Neural cell (in vitro differentiated cells): ENCODE measurements around the gene HYLS1. TPM values are rescaled to one million over a fixed set of nuclear protein-coding genes. Genes with fewer than 3 reads are reported as not detected.

Experiments used
- H2AFZ ChIP-seq: fragments of 200-600, 300-800 bp; sonication (generic), shearing (Covaris generic); 2 replicates; pipeline ENCODE4 v1.6.0; 2014; ENCODE audit warnings: low read depth, mild to moderate bottlenecking, antibody characterized with exemption, low read length, moderate library complexity
- H3F3A ChIP-seq: fragments of 200-600 bp; shearing (Covaris generic); 2 replicates; pipeline ENCODE4 v1.6.1; 2016; ENCODE audit warnings: mild to moderate bottlenecking, moderate library complexity, mixed read lengths, antibody characterized with exemption, low read length; ENCODE audit not compliant: insufficient read depth, poor library complexity, severe bottlenecking
- H3K27ac ChIP-seq: fragments of 200-600, 300-800 bp; sonication (generic), shearing (Covaris generic); 2 replicates; pipeline ENCODE4 v1.5.1; 2014; ENCODE audit warnings: mild to moderate bottlenecking, low read length, moderate library complexity
- H3K27me3 ChIP-seq: fragments of 300-800, 200-600 bp; sonication (generic), shearing (Covaris generic); 2 replicates; pipeline ENCODE4 v1.6.0; 2014; ENCODE audit warnings: mild to moderate bottlenecking, low read depth, low read length, moderate library complexity; ENCODE audit not compliant: insufficient read depth
- H3K36me3 ChIP-seq: fragments of 300-800, 200-600 bp; sonication (generic), shearing (Covaris generic); 2 replicates; pipeline ENCODE4 v1.5.1; 2014; ENCODE audit warnings: mild to moderate bottlenecking, antibody characterized with exemption, low read length, moderate library complexity; ENCODE audit not compliant: insufficient read depth
- H3K4me2 ChIP-seq: fragments of 300-800, 200-600 bp; sonication (generic), shearing (Covaris generic); 2 replicates; pipeline ENCODE4 v1.6.0; 2014; ENCODE audit warnings: mild to moderate bottlenecking, low read length
- H3K4me3 ChIP-seq: fragments of 300-800, 200-600 bp; sonication (generic), shearing (Covaris generic); 2 replicates; pipeline ENCODE4 v1.5.1; 2014; ENCODE audit warnings: mild to moderate bottlenecking, low read length, moderate library complexity
- H3K79me2 ChIP-seq: fragments of 200-600 bp; shearing (Covaris generic); replicated peaks from 2 replicates; pipeline ENCODE4 v1.6.0; 2014; ENCODE audit warnings: mild to moderate bottlenecking, low read length, moderate library complexity; ENCODE audit not compliant: insufficient read depth
- H3K9ac ChIP-seq: fragments of 300-800, 200-600 bp; sonication (generic), shearing (Covaris generic); 2 replicates; pipeline ENCODE4 v1.6.1; 2016; ENCODE audit warnings: mild to moderate bottlenecking, low read length, mixed read lengths
- H3K9me2 ChIP-seq: fragments of 200-600 bp; shearing (Covaris generic); 2 replicates; pipeline ENCODE4 v1.6.1; 2016; ENCODE audit warnings: mild to moderate bottlenecking, low read length, mixed read lengths; ENCODE audit not compliant: insufficient read depth
- H3K9me3 ChIP-seq: fragments of 200-600, 300-800 bp; sonication (generic), shearing (Covaris generic); 2 replicates; pipeline ENCODE4 v1.6.1; 2016; ENCODE audit warnings: mild to moderate bottlenecking, mixed run types, low read length, moderate library complexity, mixed read lengths
- H4K20me1 ChIP-seq: fragments of 200-600 bp; shearing (Covaris generic); 2 replicates; pipeline ENCODE4 v1.6.1; 2016; ENCODE audit warnings: mild to moderate bottlenecking, mixed run types; ENCODE audit not compliant: insufficient read depth
- EP300 ChIP-seq: fragments of 450-650 bp; conservative IDR thresholded peaks from 2 replicates; pipeline ENCODE4 v1.6.1; 2014; ENCODE audit warnings: antibody characterized with exemption, mild to moderate bottlenecking, moderate library complexity; ENCODE audit not compliant: poor library complexity, severe bottlenecking
- EZH2 ChIP-seq: fragments of 200-600, 300-800 bp; shearing (Covaris generic), sonication (generic); IDR thresholded peaks from 2 replicates; pipeline ENCODE4 v1.6.1; 2014; ENCODE audit warnings: antibody characterized with exemption, low read length, borderline replicate concordance, mild to moderate bottlenecking; ENCODE audit not compliant: insufficient read depth, poor library complexity, severe bottlenecking
- MXI1 ChIP-seq: fragments of 450-650 bp; conservative IDR thresholded peaks from 2 replicates; pipeline ENCODE4 v1.6.1; 2014; ENCODE audit warnings: antibody characterized with exemption, mild to moderate bottlenecking; ENCODE audit not compliant: poor library complexity, severe bottlenecking
- POLR2AphosphoS5 ChIP-seq: IDR thresholded peaks from 2 replicates; pipeline ENCODE4 v1.6.1; 2012
- RAD21 ChIP-seq: fragments of 450-650 bp; conservative IDR thresholded peaks from 2 replicates; pipeline ENCODE4 v1.6.1; 2014; ENCODE audit warnings: antibody characterized with exemption, mild to moderate bottlenecking, moderate library complexity
- SMC3 ChIP-seq: fragments of 450-650 bp; conservative IDR thresholded peaks from 2 replicates; pipeline ENCODE4 v1.6.1; 2014; ENCODE audit warnings: antibody characterized with exemption, mild to moderate bottlenecking, moderate library complexity; ENCODE audit not compliant: poor library complexity
- TAF1 ChIP-seq: IDR thresholded peaks from 2 replicates; pipeline ENCODE4 v1.6.1; 2012; ENCODE audit warnings: low read depth
- polyA plus RNA-seq: library from polyadenylated mRNA; depleted of rRNA; stranded (reverse); fragments of >200 nt; gene quantifications from 2 replicates; pipeline ENCODE4 v1.2.3, GENCODE V29; 2014
- TF ChIP-seq, protein P1 (sequence below): fragments of 450-650 bp; IDR thresholded peaks from 2 replicates; pipeline ENCODE4 v1.5.1; 2014; ENCODE audit warnings: antibody characterized with exemption, mild to moderate bottlenecking, moderate library complexity; ENCODE audit not compliant: poor library complexity, severe bottlenecking
- TF ChIP-seq, protein P2 (sequence below): IDR thresholded peaks from 2 replicates; pipeline ENCODE4 v1.6.1; 2012; ENCODE audit warnings: borderline replicate concordance

HYLS1 gene
- polyA plus RNA-seq, 1 donor from 2014 or later, result 6.0 TPM

DNA sequence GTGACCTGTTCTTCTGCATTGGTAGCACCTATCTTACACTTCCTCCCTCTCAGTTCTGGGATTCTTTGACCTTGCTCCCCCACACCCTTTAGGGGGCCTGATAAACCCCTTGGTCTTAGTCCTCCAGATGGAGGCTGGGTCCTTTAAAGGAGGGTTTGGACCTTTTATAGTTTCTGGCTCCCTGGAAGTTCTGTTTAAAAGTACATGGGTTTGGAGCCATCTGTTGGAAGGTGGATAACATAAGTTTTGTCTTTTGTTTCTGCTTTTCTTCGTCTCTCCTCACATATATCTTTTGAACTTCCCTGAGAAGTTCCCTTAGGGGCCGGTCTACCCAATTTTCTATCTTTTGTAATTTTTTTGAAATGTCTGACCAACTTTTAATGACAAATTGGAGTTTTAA, 17.9 kb upstream of the HYLS1 start:
- no peak overlapping the region for H2AFZ ChIP-seq

DNA sequence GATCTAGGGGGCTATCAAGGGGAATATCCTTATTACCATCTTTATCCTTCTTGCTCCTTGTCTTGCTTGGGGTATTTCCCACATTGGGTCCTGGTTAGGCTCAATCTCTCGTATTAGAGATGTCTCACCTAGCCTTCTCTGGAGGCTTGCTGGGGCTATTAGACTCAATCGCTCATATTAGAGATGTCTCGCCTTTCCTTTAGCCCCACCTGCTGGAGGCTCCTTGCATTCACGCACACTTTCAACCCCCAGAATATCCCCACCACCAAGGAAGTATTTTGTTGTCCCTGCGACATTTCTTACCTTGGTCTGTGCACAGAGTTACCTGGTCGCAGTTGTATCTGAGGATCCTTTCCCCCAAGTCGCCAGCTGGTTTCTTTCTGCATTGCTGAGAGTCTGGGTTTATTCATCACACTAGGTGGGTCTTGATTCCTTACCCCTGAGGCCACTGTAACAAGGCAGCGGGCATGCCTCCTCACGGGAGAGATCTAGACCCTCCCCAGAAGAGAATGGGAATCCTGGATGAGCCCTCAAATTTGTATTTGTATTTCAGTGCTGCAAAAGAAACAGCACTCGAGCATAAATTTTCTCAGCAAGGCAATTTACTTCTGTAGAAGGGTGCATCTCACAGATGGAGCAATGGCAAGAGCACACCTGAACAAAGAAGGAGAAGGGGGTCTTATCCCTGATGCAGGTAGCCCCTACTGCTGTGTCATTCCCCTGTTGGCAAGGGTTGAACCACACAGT, 15.9 kb upstream of the HYLS1 start:
- H3K79me2 ChIP-seq, result no peaks in the 10 kb centered on the region
- no peaks in the 10 kb centered on the region for H4K20me1 ChIP-seq

More for the DNA sequence above, 17.9 kb upstream of the HYLS1 start:
- Histone ChIP-seq H3F3A (no peaks in the 10 kb centered on the region), H4K20me1 (no peaks in the 10 kb centered on the region), H3K27ac (no peak overlapping the region), H3K36me3 (no peaks in the 10 kb centered on the region), H3K27me3 (no peaks in the 10 kb centered on the region), H3K9me3 (no peaks in the 10 kb centered on the region), H3K9ac (no peak overlapping the region), H3K79me2 (no peaks in the 10 kb centered on the region), H3K4me3 (no peak overlapping the region), H3K9me2 (no peaks in the 10 kb centered on the region), H3K4me2 (no peak overlapping the region)
- TF ChIP-seq POLR2AphosphoS5, result no peak
- TF ChIP-seq, protein P1, sequence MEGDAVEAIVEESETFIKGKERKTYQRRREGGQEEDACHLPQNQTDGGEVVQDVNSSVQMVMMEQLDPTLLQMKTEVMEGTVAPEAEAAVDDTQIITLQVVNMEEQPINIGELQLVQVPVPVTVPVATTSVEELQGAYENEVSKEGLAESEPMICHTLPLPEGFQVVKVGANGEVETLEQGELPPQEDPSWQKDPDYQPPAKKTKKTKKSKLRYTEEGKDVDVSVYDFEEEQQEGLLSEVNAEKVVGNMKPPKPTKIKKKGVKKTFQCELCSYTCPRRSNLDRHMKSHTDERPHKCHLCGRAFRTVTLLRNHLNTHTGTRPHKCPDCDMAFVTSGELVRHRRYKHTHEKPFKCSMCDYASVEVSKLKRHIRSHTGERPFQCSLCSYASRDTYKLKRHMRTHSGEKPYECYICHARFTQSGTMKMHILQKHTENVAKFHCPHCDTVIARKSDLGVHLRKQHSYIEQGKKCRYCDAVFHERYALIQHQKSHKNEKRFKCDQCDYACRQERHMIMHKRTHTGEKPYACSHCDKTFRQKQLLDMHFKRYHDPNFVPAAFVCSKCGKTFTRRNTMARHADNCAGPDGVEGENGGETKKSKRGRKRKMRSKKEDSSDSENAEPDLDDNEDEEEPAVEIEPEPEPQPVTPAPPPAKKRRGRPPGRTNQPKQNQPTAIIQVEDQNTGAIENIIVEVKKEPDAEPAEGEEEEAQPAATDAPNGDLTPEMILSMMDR, result no peak
- no peak for TF ChIP-seq EZH2
- TF ChIP-seq MXI1, result no peak
- TF ChIP-seq EP300, result no peak
- no peak for TF ChIP-seq TAF1
- no peak for TF ChIP-seq SMC3

More for the DNA sequence above, 15.9 kb upstream of the HYLS1 start:
- H2AFZ ChIP-seq, result no peak overlapping the region
- no peak overlapping the region for H3K4me3 ChIP-seq
- H3F3A ChIP-seq, result no peaks in the 10 kb centered on the region
- H3K4me2 ChIP-seq, result no peak overlapping the region
- H3K27me3 ChIP-seq, result no peaks in the 10 kb centered on the region
- TF ChIP-seq EZH2 (no peak), SMC3 (peak; percentile 67), RAD21 (peak; percentile 70), POLR2AphosphoS5 (no peak)
- TF ChIP-seq, protein P1, result peak; percentile 71
- TF ChIP-seq, protein P2, sequence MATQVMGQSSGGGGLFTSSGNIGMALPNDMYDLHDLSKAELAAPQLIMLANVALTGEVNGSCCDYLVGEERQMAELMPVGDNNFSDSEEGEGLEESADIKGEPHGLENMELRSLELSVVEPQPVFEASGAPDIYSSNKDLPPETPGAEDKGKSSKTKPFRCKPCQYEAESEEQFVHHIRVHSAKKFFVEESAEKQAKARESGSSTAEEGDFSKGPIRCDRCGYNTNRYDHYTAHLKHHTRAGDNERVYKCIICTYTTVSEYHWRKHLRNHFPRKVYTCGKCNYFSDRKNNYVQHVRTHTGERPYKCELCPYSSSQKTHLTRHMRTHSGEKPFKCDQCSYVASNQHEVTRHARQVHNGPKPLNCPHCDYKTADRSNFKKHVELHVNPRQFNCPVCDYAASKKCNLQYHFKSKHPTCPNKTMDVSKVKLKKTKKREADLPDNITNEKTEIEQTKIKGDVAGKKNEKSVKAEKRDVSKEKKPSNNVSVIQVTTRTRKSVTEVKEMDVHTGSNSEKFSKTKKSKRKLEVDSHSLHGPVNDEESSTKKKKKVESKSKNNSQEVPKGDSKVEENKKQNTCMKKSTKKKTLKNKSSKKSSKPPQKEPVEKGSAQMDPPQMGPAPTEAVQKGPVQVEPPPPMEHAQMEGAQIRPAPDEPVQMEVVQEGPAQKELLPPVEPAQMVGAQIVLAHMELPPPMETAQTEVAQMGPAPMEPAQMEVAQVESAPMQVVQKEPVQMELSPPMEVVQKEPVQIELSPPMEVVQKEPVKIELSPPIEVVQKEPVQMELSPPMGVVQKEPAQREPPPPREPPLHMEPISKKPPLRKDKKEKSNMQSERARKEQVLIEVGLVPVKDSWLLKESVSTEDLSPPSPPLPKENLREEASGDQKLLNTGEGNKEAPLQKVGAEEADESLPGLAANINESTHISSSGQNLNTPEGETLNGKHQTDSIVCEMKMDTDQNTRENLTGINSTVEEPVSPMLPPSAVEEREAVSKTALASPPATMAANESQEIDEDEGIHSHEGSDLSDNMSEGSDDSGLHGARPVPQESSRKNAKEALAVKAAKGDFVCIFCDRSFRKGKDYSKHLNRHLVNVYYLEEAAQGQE, result no peak
- no peaks in the 10 kb centered on the region for H3K9me2 ChIP-seq
- H3K36me3 ChIP-seq, result no peaks in the 10 kb centered on the region
- H3K9ac ChIP-seq, result no peak overlapping the region
- H3K27ac ChIP-seq, result no peak overlapping the region
- H3K9me3 ChIP-seq, result no peaks in the 10 kb centered on the region
